H1 (cell line): ENCODE measurements around the gene ARHGAP23. TPM values are rescaled to one million over a fixed set of nuclear protein-coding genes. Genes with fewer than 3 reads are reported as not detected.

ENCODE experiments used
- CTCF ChIA-PET: fragments of 300-600 bp; sonication (Branson Sonifier 250); formaldehyde crosslinking; loops from one replicate; lab custom pipeline; 2021; ENCODE audit not compliant: partially characterized antibody; lab: Charles Lee
- POLR2A ChIA-PET: fragments of 300-600 bp; sonication (Branson Sonifier 250); formaldehyde crosslinking; loops from one replicate; lab custom pipeline; 2021; ENCODE audit warnings: inconsistent platforms; ENCODE audit not compliant: partially characterized antibody; lab: Charles Lee
- DNase-seq, 2 experiments: peaks; one replicate each; pipeline versions ENCODE4 v3.0.0 to v3.0.0-alpha.2; 2010 to 2022; ENCODE audit warnings: low spot score in 2 of 2, low read depth in 1 of 2, mixed read lengths in 1 of 2
- FAIRE-seq: peaks from 2 replicates; lab custom pipeline; 2011; peaks lifted over from hg19 to GRCh38; lab: Jason Lieb, UNC
- H2AFZ ChIP-seq: 2 replicates; pipeline ENCODE4 v1.8.1; 2012; ENCODE audit warnings: low read length, inconsistent platforms
- H2AK5ac ChIP-seq: 2 replicates; pipeline ENCODE4 v1.6.1; 2013; ENCODE audit warnings: low read depth, low read length
- H2BK120ac ChIP-seq: replicated peaks from 2 replicates; pipeline ENCODE3; 2013; ENCODE audit warnings: low read depth, low read length, inconsistent platforms
- H2BK12ac ChIP-seq: 2 replicates; pipeline ENCODE4 v1.6.1; 2013; ENCODE audit warnings: low read depth, low read length
- H2BK15ac ChIP-seq: 2 replicates; pipeline ENCODE4 v1.6.1; 2013; ENCODE audit warnings: low read length
- H2BK20ac ChIP-seq: 2 replicates; pipeline ENCODE4 v1.6.1; 2013; ENCODE audit warnings: low read length
- H2BK5ac ChIP-seq: 2 replicates; pipeline ENCODE4 v1.6.1; 2013; ENCODE audit warnings: low read depth, low read length
- H3K14ac ChIP-seq: 2 replicates; pipeline ENCODE4 v1.6.1; 2013; ENCODE audit warnings: inconsistent platforms; ENCODE audit not compliant: insufficient read length
- H3K18ac ChIP-seq: 2 replicates; pipeline ENCODE4 v1.6.1; 2013; ENCODE audit warnings: low read length; ENCODE audit errors: extremely low read depth
- H3K23ac ChIP-seq: 2 replicates; pipeline ENCODE4 v1.6.1; 2013; ENCODE audit warnings: inconsistent platforms; ENCODE audit not compliant: insufficient read length
- H3K23me2 ChIP-seq: 2 replicates; pipeline ENCODE4 v1.6.1; 2013; ENCODE audit warnings: low read depth, low read length
- H3K27ac ChIP-seq: 2 replicates; pipeline ENCODE4 v1.6.1; 2011; ENCODE audit warnings: low read depth, low read length, inconsistent platforms
- H3K27me3 ChIP-seq, 4 experiments: replicated peaks in 1 of 4; 1 replicate in 1 of 4; 2 replicates in 3 of 4; pipeline versions ENCODE4 v1.6.1 to v1.8.1; 2011 to 2013; ENCODE audit warnings: low read length in 3 of 4, mild to moderate bottlenecking in 3 of 4, inconsistent platforms in 2 of 4, mixed read lengths in 2 of 4, moderate library complexity in 1 of 4; ENCODE audit not compliant: control insufficient read depth in 3 of 4, insufficient read depth in 3 of 4; ENCODE audit errors: extremely low read depth in 1 of 4
- H3K36me3 ChIP-seq, 4 experiments: 2 replicates each; pipeline versions ENCODE4 v1.6.1 to v1.8.1; 2011 to 2013; ENCODE audit warnings: mild to moderate bottlenecking in 4 of 4, low read length in 3 of 4, moderate library complexity in 2 of 4, control low read depth in 1 of 4, inconsistent platforms in 1 of 4; ENCODE audit not compliant: insufficient read depth in 4 of 4, control insufficient read depth in 2 of 4
- H3K4ac ChIP-seq: replicated peaks from 2 replicates; pipeline ENCODE3; 2013; ENCODE audit warnings: low read length, low read depth, mixed read lengths, inconsistent platforms; ENCODE audit not compliant: insufficient read length
- H3K4me1 ChIP-seq, 4 experiments: replicated peaks in 1 of 4; 1 replicate in 1 of 4; 2 replicates in 3 of 4; pipeline versions ENCODE4 v1.6.1 to v1.8.1; 2011 to 2013; ENCODE audit warnings: low read length in 3 of 4, inconsistent platforms in 2 of 4, mixed read lengths in 1 of 4; ENCODE audit not compliant: insufficient read depth in 4 of 4, control insufficient read depth in 3 of 4
- H3K4me2 ChIP-seq, 2 experiments: 2 replicates each; pipeline versions ENCODE4 v1.6.1 to v1.8.1; 2011 to 2013; ENCODE audit warnings: low read depth in 2 of 2, low read length in 2 of 2, control low read depth in 1 of 2, inconsistent platforms in 1 of 2, mild to moderate bottlenecking in 1 of 2; ENCODE audit not compliant: insufficient read depth in 1 of 2
- H3K4me3 ChIP-seq, 4 experiments: fragments of 200-600, 300-600 bp in 1 of 4; sonication (generic), shearing (Covaris generic), sonication (Bioruptor Twin) in 1 of 4; 2 replicates each; pipeline versions ENCODE4 v1.5.1 to v1.8.1; 2011 to 2016; ENCODE audit warnings: low read length in 4 of 4, low read depth in 3 of 4, control low read depth in 2 of 4, inconsistent platforms in 2 of 4, mild to moderate bottlenecking in 2 of 4, mixed read lengths in 1 of 4, moderate library complexity in 1 of 4; ENCODE audit not compliant: insufficient read depth in 2 of 4; ENCODE audit errors: extremely low read depth in 1 of 4
- H3K56ac ChIP-seq: replicated peaks from 2 replicates; pipeline ENCODE3; 2013; ENCODE audit warnings: low read depth, mild to moderate bottlenecking, mixed read lengths, low read length, inconsistent platforms; ENCODE audit not compliant: insufficient read length
- H3K79me1 ChIP-seq: 2 replicates; pipeline ENCODE4 v1.6.1; 2013; ENCODE audit warnings: low read depth, low read length, control low read depth
- H3K79me2 ChIP-seq, 2 experiments: 2 replicates each; pipeline versions ENCODE4 v1.6.1 to v1.8.1; 2012 to 2013; ENCODE audit warnings: low read length in 2 of 2, mild to moderate bottlenecking in 2 of 2, inconsistent platforms in 1 of 2; ENCODE audit not compliant: insufficient read depth in 2 of 2, control insufficient read depth in 1 of 2
- H3K9ac ChIP-seq, 4 experiments: replicated peaks in 1 of 4; 1 replicate in 1 of 4; 2 replicates in 3 of 4; pipeline versions ENCODE4 v1.6.1 to v1.8.1; 2011 to 2013; ENCODE audit warnings: low read depth in 3 of 4, low read length in 3 of 4, control low read depth in 2 of 4, mild to moderate bottlenecking in 2 of 4, moderate library complexity in 2 of 4, inconsistent platforms in 1 of 4; ENCODE audit errors: extremely low read depth in 1 of 4
- H3K9me3 ChIP-seq, 2 experiments: 2 replicates each; pipeline versions ENCODE4 v1.6.1 to v1.8.1; 2012 to 2013; ENCODE audit warnings: mild to moderate bottlenecking in 2 of 2, moderate library complexity in 2 of 2, control low read depth in 1 of 2, inconsistent platforms in 1 of 2, low read depth in 1 of 2, low read length in 1 of 2, mixed read lengths in 1 of 2; ENCODE audit not compliant: insufficient read depth in 2 of 2
- H4K20me1 ChIP-seq, 2 experiments: replicated peaks in 1 of 2; 2 replicates each; pipeline versions ENCODE3 to v1.8.1; 2011 to 2013; ENCODE audit warnings: inconsistent platforms in 2 of 2, low read length in 2 of 2, mild to moderate bottlenecking in 1 of 2; ENCODE audit not compliant: insufficient read depth in 2 of 2, control insufficient read depth in 1 of 2
- H4K5ac ChIP-seq: 2 replicates; pipeline ENCODE4 v1.6.1; 2013; ENCODE audit warnings: low read length, low read depth, mixed read lengths, inconsistent platforms; ENCODE audit not compliant: insufficient read length
- H4K8ac ChIP-seq: 2 replicates; pipeline ENCODE4 v1.8.0; 2013; ENCODE audit warnings: mild to moderate bottlenecking, moderate library complexity, low read length, inconsistent platforms; ENCODE audit not compliant: insufficient read depth; ENCODE audit errors: extremely low read depth
- H4K91ac ChIP-seq: replicated peaks from 2 replicates; pipeline ENCODE3; 2013; ENCODE audit warnings: low read length, mixed read lengths, inconsistent platforms; ENCODE audit not compliant: insufficient read length
- CBX8 ChIP-seq: fragments of 300-800, 300-1000 bp; sonication (generic); IDR thresholded peaks from 2 replicates; pipeline ENCODE4 v1.7.1; 2016; ENCODE audit warnings: low read depth, low read length, borderline replicate concordance
- CREB1 ChIP-seq: IDR thresholded peaks from 2 replicates; pipeline ENCODE4 v1.6.1; 2012; ENCODE audit warnings: inconsistent platforms
- EGR1 ChIP-seq: IDR thresholded peaks from 2 replicates; pipeline ENCODE4 v1.6.1; 2011; ENCODE audit warnings: low read depth, low read length, borderline replicate concordance
- NRF1 ChIP-seq: IDR thresholded peaks from 2 replicates; pipeline ENCODE4 v1.6.1; 2011; ENCODE audit warnings: mild to moderate bottlenecking, low read depth, low read length, improper control_type of control experiment
- SP4 ChIP-seq: IDR thresholded peaks from 2 replicates; pipeline ENCODE4 v1.6.1; 2012; ENCODE audit warnings: low read length, inconsistent platforms
- TAF7 ChIP-seq: optimal IDR thresholded peaks from 2 replicates; pipeline ENCODE3; 2011; ENCODE audit warnings: low read depth, mild to moderate bottlenecking, inconsistent platforms, low read length, moderate library complexity, borderline replicate concordance
- WGBS, 2 experiments: shearing (Covaris generic) in 1 of 2; methylation state at CpG; one replicate each; pipeline versions ENCODE4 v1.1.6 to v1.1.7; 2013 to 2015; ENCODE audit warnings: low lambda C conversion rate in 2 of 2, mixed read lengths in 2 of 2, inconsistent platforms in 1 of 2, low coverage in 1 of 2, missing lambda C conversion rate in 1 of 2; ENCODE audit not compliant: insufficient replicate concordance in 2 of 2, insufficient coverage in 1 of 2, insufficient read length in 1 of 2; ENCODE audit errors: extremely low coverage in 1 of 2, missing lambda C conversion rate in 1 of 2; 5-methylcytosine and 5-hydroxymethylcytosine counted together
- polyA plus RNA-seq, 7 experiments: library from polyadenylated mRNA; depleted of rRNA in 3 of 7; stranded (reverse) in 5 of 7; unstranded in 2 of 7; fragments of >200 nt in 5 of 7; fragments of 200-250 nt in 2 of 7; gene quantifications; 1 replicate in 5 of 7; 2 replicates in 1 of 7; 4 replicates in 1 of 7; pipeline versions ENCODE4 v1.2.1 to v1.2.3, GENCODE V29; 2011 to 2013; ENCODE audit warnings: missing spikeins in 2 of 7, mixed read lengths in 2 of 7
- total RNA-seq: library from RNA; stranded (reverse); fragmentation: NEBNext Ultra II Directional; extraction: Animal tissue kit (Norgen Biotek cat#: 25700); gene quantifications from 2 replicates; pipeline ENCODE4 v1.2.1, GENCODE V29; 2021
- TF ChIP-seq, protein P1 (sequence below): IDR thresholded peaks from 2 replicates; pipeline ENCODE4 v1.6.1; 2012; ENCODE audit warnings: inconsistent platforms

ARHGAP23 gene
- total and polyA plus RNA-seq, 2 of the 8 experiments (the other 6 are each of a cell fraction or from before 2014, with no cell fraction given) = 16.3 to 107 TPM

DNA sequence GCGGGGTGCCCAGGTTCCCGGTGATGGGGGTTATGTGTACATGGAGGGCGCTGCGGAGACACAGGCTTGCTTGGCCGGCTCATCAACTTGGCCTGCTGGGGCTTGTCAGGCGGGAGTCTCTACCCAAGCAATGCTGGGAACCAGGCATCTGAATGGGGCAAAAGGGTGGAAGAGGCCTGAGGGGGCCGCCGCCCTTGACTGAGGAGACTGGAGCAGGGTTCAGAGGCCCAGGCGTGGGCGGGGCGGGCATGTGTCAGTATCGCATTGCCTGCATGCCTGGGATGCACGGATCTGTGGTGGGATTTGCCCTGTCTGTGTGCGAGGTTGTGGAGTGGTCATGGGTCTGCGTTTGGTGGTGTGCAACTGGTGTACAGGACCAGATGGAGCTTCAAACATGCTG, 21.1 kb downstream of the ARHGAP23 start:
- peak overlapping the region; percentile 99 for H2BK12ac ChIP-seq
- peak overlapping the region; percentile 48 for H4K91ac ChIP-seq
- H3K4me1 ChIP-seq = peaks cover 22 to 49% (median 45%) of the 10 kb centered on the region in 4 experiments
- H2AK5ac ChIP-seq = peak overlapping the region; percentile 98
- no peaks in the 10 kb centered on the region for H3K9me3 ChIP-seq
- peak overlapping the region; percentile 80 for H3K27ac ChIP-seq
- H2BK15ac ChIP-seq = peak overlapping the region; percentile 84; the same call in 1 of the 2 replicates
- H3K23ac ChIP-seq = no peak overlapping the region
- DNase-seq = no peak
- peak overlapping the region; percentile 39 to 93; a peak in 2 of 4 replicates for H3K4me2 ChIP-seq
- H3K4me3 ChIP-seq = no peak overlapping the region
- H3K4ac ChIP-seq = peak overlapping the region; percentile 98
- TF ChIP-seq NRF1 = no peak
- no peak for TF ChIP-seq CBX8
- TF ChIP-seq, protein P1, sequence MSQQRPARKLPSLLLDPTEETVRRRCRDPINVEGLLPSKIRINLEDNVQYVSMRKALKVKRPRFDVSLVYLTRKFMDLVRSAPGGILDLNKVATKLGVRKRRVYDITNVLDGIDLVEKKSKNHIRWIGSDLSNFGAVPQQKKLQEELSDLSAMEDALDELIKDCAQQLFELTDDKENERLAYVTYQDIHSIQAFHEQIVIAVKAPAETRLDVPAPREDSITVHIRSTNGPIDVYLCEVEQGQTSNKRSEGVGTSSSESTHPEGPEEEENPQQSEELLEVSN = no peak
- no peak for TF ChIP-seq CREB1
- TF ChIP-seq SP4 = no peak
- TF ChIP-seq EGR1 = peak; percentile 52; the same call in 1 of the 2 replicates
- TF ChIP-seq TAF7 = no peak
- H3K23me2 ChIP-seq = peaks cover 11% of the 10 kb centered on the region
- peaks cover 5 to 61% of the 10 kb centered on the region in 2 experiments for H3K79me2 ChIP-seq
- peak overlapping the region; percentile 58 for H4K8ac ChIP-seq
- ChIA-PET POLR2A (interaction anchor here (4.0 to 6.9 kb wide), 4 partner anchors 11 to 30 kb away, joined by 30 to 107 read pairs (median 66); partner anchors contain the start of gene ARHGAP23), CTCF (interaction anchor here (0.9 to 10.5 kb wide), 7 partner anchors 11 to 116 kb away, joined by 3 to 167 read pairs (median 4); partner anchors contain the start of gene ARHGAP23)
- H2BK20ac ChIP-seq = peak overlapping the region; percentile 99
- H3K36me3 ChIP-seq = no peaks in the 10 kb centered on the region; a peak in 2 of 8 replicates
- no peak overlapping the region for H2AFZ ChIP-seq
- FAIRE-seq = no peak
- no peaks in the 10 kb centered on the region for H4K20me1 ChIP-seq
- H4K5ac ChIP-seq = peak overlapping the region; percentile 41
- H2BK120ac ChIP-seq = peak overlapping the region; percentile 87
- peak overlapping the region; percentile 55 for H3K18ac ChIP-seq
- 76% methylated on average over 15 of the region's 15 CpGs; no CpG with 5 or more reads in 1 of the 2 experiments for WGBS, 2 experiments
- no peak overlapping the region for H3K14ac ChIP-seq
- H3K27me3 ChIP-seq = no peaks in the 10 kb centered on the region
- peaks cover 17% of the 10 kb centered on the region for H3K79me1 ChIP-seq
- no peak overlapping the region for H3K56ac ChIP-seq
- no peak overlapping the region for H3K9ac ChIP-seq
- H2BK5ac ChIP-seq = peak overlapping the region; percentile 85
